Astrocyte of the spinal cord (primary cell): ENCODE results near the gene GABRG3.

Experiments
- DNase-seq: peaks from one replicate; pipeline ENCODE4 v3.0.0; 2011; ENCODE audit warnings: low read depth, low spot score
- H3K4me3 ChIP-seq: 2 replicates; pipeline ENCODE4 v1.5.1; 2011; ENCODE audit warnings: low read depth, mild to moderate bottlenecking, low read length, moderate library complexity
- in situ Hi-C: cut with HindIII; loops from 2 replicates; pipeline ENCODE4 v1.10.0; 2017; ENCODE audit warnings: low sequenced_read_pairs
- TF ChIP-seq, protein P1 (sequence below): IDR thresholded peaks from 2 replicates; pipeline ENCODE4 v1.5.1; 2012; ENCODE audit warnings: low read depth, mild to moderate bottlenecking, low read length, inconsistent platforms

GABRG3 gene

DNA sequence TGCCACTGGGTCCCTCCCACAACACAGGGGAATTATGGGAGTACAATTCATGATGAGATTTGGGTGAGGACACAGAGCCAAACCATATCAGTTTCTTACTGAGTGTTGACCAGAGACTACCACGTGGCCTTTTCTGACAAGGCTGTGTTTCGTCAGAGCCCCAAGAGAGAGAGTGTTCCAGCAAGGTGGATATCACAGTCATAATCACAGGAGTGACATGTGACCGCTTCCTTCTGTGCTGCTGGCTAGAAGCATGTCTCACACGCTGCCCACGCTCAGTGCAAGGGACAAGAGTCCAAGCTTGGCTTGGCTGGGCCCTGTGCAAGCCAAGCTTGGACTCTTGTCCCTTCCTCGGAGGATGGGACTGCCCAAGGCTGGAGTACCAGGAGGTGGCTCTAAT, 103.2 kb downstream of the GABRG3 start:
- in situ Hi-C loops = no loop called here
- no peak overlapping the region for H3K4me3 ChIP-seq
- DNase-seq = no peak
- TF ChIP-seq, protein P1, sequence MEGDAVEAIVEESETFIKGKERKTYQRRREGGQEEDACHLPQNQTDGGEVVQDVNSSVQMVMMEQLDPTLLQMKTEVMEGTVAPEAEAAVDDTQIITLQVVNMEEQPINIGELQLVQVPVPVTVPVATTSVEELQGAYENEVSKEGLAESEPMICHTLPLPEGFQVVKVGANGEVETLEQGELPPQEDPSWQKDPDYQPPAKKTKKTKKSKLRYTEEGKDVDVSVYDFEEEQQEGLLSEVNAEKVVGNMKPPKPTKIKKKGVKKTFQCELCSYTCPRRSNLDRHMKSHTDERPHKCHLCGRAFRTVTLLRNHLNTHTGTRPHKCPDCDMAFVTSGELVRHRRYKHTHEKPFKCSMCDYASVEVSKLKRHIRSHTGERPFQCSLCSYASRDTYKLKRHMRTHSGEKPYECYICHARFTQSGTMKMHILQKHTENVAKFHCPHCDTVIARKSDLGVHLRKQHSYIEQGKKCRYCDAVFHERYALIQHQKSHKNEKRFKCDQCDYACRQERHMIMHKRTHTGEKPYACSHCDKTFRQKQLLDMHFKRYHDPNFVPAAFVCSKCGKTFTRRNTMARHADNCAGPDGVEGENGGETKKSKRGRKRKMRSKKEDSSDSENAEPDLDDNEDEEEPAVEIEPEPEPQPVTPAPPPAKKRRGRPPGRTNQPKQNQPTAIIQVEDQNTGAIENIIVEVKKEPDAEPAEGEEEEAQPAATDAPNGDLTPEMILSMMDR = no peak

DNA sequence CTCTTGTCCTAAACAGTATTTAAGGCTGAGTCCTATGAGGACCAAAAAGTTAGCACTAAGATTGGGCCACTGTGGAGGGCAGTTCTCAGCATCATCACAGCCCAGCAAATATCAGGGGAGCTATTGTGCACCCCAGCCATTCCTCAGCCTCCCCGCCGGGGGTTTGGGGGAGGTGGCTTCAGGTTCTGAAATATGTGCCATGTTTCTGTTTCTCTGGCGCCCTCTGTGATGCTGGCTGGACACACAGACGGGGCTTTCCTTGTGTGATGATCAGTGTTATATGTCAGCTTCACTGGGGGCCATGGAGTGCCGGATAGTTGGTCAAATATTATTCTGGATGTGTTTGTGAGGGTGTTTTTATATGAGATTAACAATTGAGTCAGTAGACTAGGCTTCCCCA, 106.8 kb downstream of the GABRG3 start:
- TF ChIP-seq, protein P1 = no peak
- H3K4me3 ChIP-seq = no peak overlapping the region
- DNase-seq = no peak
- in situ Hi-C loops = no loop called here

DNA sequence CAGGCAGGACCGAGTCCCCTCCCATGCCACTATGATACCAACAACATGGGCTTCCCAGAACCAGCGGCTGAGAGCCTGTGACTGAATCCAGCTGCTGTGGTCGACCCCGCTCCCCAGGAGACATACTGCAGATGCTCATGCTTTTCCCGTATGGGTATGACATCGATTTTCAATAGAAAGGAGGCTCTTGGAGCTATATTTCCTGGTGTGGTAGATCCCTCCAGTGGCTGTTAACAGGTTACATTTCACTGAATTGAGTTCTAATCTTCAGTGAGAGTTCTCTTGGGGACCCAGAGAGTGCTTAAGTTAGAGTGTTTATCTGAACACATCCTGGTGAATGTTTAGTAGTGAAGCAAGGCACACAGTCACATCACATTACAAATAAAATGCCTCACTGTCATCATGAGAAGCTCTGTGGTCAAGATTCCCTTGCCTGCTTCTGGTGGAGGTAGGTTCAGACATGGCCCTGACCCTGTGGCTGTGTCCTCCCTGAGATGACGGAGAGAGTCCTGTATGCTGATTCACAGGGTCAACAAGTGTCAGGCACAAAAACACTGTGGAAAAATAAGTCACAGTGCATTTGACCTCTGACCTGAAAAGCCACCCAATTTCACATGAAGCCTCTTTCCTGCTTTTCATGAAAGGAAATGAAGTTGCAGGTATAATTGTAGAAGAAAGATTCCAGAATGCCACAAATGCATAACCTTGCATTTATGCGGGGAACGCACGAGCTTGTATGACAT, 110.9 kb downstream of the GABRG3 start:
- TF ChIP-seq, protein P1 = no peak
- no peak for DNase-seq
- H3K4me3 ChIP-seq = no peak overlapping the region
- in situ Hi-C loops = no loop called here

DNA sequence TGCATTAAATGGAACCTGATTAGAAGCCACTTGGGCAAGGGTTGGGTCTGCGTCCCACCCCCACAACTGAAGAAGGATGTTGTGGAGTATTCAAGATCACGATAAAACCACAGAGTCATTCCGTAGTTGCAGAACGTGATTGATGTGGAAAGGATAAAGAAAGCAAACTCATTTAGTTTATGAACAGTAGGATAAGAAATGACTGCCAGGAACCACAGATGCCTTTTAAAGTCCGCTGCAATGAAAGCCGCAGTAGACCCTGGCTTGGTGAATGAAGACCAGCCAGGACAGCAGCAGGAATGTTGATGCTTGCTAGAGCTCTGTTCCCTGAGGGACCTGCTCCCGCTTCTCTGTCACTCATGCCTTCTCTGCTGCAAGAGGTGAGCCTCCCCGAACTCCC, 111.5 kb downstream of the GABRG3 start:
- TF ChIP-seq, protein P1 = no peak
- in situ Hi-C loops = no loop called here
- no peak overlapping the region for H3K4me3 ChIP-seq
- no peak for DNase-seq

DNA sequence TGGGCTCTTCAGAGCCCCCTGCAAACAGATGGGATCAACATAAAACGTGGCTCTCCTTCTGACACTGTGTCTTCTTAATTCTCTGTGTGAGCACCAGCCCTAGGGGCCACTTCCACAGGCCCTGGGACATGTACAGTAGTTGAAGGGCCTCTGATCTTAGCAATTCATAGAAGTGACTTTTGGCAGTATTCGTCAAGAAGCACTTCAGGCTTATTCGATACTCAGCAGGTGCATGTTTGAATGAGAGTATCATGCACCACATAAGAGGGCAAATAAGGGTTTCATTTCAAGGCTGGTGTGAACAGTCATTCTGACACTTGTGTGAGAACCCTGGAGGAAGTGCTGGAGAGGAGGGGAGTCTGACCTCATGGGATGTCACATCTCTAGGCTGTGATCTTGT, 113.9 kb downstream of the GABRG3 start:
- H3K4me3 ChIP-seq = no peak overlapping the region
- in situ Hi-C loops = no loop called here
- DNase-seq = no peak
- TF ChIP-seq, protein P1 = no peak

DNA sequence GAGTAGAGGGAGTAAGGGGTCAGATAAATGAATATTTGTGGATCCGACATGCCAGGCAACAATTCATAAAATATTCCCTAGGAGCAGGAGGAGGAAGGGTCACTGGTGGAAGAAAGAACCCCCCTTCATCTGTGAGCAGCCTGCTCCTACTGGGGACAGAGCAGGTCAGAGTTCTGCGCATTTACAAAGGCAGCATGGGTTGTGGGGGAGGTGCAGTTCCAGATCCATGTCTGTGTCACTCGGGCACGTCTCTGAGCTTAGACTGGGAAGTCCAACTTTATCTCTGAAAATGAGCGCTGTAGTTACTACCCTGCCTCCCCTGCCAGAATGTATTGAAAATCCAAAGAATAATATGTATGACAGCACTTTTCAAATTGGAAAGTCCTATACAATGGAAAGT, 115.2 kb downstream of the GABRG3 start:
- no peak for DNase-seq
- TF ChIP-seq, protein P1 = no peak
- H3K4me3 ChIP-seq = no peak overlapping the region
- in situ Hi-C loops = no loop called here
